Measurements from ENCODE around the gene COQ4.
"Not testable (repeated sequence)": the region's sequence is repeated elsewhere in the genome, so short reads cannot be mapped to it uniquely, and the experiment has no call there.

The COQ4 gene
- 44.4 to 49.1 reads per million in 2 experiments for total RNA-seq

DNA sequence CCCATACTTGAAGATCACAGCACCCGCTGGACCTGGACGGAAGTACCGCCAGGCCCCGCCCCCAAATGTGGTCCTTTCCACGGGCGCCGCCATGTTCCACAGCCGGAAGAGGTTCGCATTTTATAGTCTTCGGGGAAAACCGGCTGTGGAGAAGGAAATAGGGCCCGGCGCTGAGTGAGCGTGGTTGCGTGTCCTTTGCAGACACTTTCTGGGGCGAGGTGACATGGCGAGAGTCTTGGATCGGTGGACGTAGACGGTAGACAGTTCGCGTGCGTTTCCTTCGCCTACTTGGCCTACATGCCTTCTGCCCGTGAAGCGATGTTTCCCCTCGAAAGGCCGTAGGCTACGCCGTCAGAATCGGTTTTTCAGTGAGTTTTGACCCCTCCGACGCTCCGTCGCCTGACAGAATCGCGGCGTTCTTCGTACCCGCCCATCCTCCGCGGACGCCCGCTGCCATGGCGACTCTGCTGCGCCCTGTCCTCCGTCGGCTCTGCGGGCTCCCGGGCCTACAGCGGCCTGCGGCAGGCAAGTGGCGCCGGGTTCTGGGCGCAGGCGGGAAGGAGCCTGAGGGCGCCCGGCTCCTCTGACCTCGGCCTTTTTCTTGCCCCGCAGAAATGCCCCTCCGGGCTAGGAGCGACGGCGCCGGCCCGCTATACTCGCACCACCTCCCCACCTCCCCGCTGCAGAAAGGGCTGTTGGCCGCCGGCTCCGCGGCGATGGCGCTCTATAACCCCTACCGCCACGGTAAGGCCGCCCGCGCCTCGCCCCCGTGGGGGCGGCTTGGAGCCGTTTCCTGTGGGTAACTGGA lies at the start of gene COQ4, which contains the start of gene TRUB2:
TSS of gene COQ4 (plus strand) at position 436 of the 808 bp plus-strand sequence. CDS start at position 456, 20 bp downstream.
TSS of gene TRUB2 (minus strand) at position 44 of the 808 bp plus-strand sequence. CDS start at position 5, 39 bp downstream.
- peak; percentile 88 for DNase-seq (ENCODE audit: low read depth)

DNA sequence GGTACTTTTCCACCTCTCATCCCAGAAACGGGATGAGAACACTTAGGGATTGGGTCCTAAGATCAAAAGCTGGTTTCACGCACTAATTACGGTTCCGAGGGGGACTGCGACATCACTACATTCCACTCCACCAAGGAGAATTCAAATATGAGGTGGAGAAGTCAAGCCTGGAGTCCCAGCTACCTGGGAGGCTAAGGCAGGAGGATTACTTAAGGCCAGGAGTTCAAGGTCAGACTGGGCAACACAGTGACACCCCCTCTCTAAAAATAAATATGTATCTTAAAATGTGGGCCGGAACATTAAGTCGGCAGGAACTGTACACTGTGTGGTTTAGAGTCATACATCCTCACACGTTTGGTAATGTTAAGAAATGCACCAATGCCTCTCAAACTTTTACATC lies 48.4 kb upstream of the COQ4 start:
- DNase-seq (ENCODE audit: low read depth), result no peak

DNA sequence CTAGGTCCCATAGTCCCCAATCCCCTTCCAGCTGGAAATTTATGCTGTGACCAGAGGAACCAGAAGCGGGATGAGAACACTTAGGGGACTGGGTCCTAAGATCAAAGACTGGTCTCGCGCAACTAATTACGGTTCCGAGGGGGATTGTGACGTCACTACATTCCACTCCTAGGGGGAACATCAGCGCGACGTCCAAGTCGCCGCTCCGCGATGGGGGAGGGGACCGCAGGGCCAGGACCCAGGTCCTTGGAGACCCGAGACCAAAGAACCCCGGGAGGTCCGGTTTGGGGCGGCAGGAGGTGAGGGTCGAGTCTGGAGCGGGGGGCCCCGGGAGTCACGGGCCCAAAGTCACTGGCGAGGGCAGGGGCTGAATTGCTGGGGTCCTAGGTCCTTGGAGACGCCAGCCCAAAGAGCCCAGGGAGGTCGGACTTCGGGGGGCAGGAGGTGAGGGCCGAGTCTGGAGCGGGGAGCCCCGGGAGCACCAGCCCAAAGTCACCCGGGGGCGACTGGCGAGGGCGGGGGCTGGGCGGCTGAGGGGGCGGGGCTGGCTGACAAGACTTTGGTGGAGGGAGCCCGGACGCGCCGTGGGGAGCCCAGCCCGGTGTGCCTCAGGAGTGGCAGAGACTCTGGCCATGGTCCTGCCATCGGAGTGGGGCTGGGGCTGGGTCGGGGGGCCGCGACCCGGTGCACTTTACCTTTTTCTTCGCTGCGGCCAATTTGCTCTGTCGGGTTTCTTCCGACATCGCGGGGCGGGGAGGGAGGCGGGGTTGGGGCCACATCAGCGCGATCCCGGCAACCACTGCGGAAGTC lies 47.2 kb upstream of the COQ4 start, which contains the start of gene GOLGA2:
TSS of gene GOLGA2 (minus strand) at position 810 of the 810 bp plus-strand sequence. CDS start at position 779, 31 bp downstream.
- no peak for DNase-seq (ENCODE audit: low read depth)

DNA sequence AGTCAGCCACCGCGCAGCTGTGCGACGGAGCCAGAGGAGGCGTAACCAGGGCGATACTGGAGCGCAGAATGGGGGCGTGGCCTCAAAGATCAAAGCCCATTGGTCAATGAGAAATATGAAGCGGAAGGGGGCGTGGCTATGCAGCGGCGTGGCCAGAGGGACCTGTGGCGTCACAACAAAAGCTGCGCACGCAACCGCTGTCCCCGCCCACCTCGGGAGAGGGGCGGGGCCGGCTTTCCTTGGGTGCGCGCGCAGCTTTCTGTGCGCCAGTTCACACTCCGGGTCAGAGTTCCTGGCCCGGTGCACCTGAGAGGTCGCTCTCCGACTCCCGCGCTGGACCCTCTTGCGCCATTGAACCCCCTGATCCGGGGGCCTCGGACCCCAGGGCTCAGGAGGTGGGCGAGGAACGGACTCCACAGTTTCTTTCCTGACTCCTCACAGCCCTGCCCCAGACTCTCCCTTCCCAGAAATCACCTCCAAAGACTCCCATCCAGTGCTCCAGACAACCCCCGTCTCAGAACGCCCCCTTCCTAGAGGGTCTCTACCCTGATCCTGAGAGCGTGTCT lies 46.5 kb upstream of the COQ4 start, which contains the start of gene SWI5:
TSS of gene SWI5 (plus strand) at position 269 of the 566 bp plus-strand sequence.
- DNase-seq (ENCODE audit: low read depth), result peak; percentile 100

DNA sequence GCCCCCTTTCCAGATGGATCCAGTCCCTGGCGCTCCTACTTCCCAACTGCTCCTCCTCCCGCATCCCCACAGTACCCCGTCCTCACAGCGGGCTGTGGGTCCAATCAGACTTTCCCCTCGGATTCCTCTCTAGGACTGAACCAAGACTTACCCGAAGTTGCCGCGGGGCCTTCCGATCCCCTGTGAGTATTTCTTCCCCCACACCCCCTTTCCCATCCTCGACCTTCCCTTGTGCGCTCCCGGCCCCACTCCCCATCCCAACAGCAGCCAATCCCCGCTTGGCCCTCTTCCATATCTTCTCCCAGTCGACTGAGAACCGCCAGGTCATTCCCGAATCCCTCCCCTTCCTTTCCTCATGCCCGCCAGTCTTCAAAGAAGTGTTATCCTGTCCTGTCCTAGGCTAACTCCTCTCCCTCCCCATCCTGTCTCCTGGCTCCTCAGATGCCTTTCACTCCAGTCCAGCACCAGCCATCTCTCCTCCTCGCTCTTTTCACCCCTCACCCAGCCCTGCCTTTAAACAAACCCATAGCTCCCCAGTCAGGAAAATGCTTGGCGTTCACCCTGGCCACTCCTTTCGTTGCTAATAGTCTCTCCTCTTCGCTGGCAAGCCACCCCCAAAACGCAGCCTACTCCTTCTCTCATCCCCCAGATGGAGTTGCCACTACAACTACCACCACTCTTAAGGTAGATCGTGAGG lies 45.9 kb upstream of the COQ4 start:
- no peak for DNase-seq (ENCODE audit: low read depth)

DNA sequence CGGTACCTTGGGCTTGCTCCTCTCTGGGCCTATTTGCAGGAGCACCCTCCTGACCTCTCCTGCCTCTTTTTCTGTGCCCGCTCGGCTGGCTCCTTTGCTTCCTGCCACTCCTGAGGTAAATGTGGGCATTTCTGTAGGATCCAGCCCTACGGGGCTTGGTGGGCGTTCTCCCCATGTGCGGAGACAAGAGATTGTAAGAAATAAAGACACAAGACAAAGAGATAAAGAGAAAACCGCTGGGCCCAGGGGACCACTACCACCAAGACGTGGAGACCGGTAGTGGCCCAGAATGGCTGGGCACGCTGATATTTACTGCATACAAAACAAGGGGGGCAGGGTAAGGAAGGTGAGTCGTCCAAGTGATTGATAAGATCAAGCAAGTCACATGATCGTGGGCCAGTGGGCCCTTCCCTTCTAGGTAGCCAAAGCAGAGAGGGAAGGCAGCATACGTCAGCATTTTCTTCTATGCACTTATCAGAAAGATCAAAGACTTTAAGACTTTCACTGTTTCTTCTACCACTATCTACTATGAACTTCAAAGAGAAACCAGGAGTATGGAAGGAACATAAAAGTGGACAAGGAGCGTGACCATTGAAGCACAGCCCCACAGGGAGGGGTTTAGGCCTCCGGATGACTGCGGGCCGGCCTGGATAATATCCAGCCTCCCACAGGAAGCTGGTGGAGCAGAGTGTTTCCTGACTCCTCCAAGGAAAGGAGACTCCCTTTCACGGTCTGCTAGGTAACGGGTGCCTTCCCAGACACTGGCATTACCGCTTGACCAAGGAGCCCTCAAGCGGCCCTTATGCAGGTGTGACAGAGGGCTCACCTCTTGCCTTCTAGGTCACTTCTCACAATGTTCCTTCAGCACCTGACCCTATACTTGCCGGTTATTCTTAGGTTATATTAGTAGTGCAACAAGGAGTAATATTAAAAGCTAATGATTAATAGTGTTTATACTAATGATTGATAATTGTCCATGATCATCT lies 43.3 kb upstream of the COQ4 start:
- DNase-seq (ENCODE audit: low read depth), result not testable (repeated sequence)

DNA sequence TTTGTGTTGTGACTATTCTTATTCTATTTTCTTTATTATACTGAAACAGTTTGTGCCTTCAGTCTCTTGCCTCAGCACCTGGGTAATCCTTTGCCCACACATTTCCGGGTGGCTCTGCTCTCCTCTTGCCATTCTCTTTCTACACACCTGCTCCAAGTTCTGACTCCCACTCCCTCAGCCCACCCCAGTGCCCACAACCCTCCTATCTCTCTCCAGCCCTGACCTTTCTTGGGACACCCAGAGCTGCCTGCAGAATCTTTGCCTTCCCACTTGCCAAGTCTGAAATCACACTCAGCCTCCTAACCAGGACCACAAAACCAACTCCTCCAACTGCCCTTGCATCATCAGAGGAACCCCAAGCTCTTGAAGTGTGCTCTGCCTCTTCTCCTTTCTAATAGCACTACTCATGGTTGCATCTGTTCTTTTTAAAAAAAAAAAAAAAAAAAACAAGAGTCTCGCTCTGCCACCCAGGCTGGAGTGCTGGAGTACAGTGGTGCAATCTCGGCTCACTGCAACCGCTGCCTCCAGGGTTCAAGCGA lies 42.5 kb upstream of the COQ4 start:
- no peak for DNase-seq (ENCODE audit: low read depth)

DNA sequence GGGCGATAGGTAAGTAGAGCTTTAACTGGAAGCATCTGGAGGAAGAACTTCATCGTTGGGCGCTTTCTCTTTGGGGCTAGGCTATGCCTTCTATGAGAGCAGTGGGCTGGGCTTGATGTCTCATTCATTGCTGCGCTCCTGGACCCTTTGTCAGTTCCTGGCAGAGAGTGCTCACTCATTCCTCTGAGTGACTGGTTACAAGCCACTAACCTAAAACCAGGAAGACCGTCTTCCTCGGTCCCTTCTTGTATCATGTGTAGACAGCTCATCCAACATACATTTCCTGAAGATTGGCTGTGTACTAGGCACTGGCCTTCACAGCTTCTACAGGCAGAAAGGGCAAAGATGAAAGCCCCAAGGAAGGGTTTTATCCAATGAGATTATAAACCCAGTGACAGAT lies 40.1 kb upstream of the COQ4 start:
- no peak for DNase-seq (ENCODE audit: low read depth)

DNA sequence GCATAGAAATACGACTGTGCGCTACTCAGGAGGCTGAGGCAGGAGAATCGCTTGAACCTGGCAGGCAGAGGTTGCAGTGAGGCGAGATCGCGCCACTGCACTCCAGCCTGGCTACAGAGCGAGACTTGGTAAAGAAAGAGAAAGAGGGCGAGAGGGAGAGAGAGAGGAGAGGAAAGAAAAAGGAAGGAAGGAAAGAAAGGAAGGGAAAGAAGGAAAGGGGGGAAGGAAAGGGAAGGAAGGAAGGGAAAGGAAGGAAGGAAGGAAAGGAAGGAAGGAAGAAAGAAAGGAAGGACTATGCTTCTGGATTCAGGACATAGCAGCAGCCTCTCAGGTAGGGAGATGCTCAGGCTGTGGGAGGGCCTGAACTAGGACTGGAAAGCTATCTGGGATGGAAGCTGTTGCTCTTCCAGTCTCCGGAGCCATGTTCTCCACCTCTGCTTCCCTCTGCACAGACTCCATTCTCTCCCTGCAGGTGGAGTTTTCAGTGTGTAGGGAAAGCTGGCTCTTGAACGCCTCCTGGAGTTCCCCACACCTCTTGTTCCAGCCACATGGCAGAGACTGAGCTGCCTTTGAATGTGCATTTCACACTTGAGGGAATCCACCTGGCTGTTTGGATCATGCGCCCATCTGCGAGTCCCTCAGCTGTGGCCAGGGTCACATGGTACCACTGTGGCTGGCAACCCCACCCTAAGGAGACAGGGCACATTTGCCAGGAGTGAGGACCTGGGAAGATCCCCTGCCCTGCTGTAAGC lies 37.4 kb upstream of the COQ4 start:
- DNase-seq (ENCODE audit: low read depth), result no peak

DNA sequence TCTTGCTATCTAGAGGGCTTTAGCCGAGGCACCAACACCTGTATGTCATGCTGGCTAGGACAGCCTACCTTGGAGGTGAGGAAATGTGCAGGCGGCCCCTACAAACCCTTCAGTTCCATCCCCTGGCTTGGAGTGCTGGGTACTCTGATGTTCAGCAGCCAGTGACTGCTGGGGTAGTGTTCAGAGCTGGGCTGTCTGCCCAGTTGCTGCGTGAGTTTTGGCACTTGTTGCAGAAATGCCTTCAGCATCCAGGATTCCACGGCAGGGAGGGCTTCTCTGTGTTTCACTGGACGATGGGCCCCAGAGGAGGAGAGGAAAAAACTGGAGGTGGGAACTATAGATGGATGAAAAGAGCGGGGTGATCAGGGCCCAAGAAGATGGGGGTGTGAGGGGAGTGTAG lies 36.2 kb upstream of the COQ4 start:
- DNase-seq (ENCODE audit: low read depth), result no peak

DNA sequence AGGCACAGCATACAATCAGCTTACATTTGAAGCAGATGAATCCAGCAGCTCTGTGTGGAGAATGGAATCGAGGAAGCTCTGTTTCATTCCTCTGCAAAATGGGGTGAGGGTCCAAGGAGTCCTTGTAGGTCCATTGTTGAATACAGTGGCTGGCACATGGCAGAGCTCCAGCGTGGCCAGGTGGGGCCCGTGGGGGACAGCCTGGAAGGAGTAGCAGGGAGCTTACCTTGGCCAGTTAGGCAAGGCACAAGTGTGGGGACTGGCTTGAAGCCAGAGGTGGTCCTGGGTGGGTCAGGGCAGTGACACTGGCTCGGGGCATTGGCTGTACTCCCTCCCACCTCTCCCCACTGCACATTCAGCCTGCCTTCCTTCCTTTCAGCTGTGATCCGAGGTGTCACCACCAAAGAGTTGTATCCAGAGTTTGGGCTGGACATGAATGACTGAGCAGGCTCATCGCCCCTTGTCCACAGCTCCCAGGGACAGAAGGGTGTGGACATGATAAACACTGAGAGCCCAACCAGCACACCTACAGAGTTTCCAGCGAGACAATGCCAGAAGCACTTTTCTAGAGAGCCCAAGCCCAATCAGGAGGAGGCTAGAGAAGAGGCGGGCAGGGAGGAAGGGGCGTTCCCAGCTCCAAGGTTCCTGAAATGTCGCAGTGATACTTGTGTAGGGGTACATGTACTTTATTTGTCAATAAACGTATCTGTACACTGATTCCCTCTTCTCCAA lies 34.2 kb upstream of the COQ4 start:
- no peak for DNase-seq (ENCODE audit: low read depth)

DNA sequence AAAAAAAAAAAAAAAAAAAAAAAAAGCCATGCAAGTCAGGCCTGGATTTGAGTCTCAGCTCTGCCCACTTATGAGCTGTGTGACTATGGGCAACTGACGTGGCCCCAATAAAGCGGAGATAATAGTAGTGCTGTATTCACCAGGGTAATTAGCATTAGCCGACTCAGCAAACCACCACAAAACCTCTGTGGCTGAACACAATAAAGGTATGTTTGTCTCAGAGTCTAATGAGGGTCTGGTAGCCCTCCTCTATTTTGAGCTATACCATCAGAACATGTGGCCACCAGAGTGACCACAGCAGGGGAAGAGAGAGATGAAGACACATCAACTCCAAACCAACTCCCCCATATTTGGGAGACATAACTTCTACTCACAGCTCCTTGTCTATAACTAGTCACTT lies 30.6 kb upstream of the COQ4 start:
- DNase-seq (ENCODE audit: low read depth), result no peak

DNA sequence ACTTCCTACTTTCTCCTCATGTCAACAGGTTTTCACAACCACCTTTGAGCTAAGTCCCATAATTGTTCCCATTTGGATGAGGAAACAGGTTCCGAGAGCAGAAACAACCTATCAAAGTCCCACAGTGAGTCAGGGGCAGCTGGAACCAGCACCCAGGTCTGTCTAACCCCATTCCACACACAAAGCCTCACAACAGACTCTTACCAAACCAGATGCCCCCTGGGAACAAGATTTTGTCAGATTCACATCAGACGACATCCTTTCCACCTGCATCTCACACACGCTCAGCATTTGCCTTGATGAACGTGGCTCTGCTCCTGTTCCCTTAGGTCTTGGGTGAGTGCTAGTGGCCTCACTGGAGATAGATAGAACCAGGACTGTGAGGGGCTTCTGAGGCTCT lies 29.5 kb upstream of the COQ4 start:
- no peak for DNase-seq (ENCODE audit: low read depth)

DNA sequence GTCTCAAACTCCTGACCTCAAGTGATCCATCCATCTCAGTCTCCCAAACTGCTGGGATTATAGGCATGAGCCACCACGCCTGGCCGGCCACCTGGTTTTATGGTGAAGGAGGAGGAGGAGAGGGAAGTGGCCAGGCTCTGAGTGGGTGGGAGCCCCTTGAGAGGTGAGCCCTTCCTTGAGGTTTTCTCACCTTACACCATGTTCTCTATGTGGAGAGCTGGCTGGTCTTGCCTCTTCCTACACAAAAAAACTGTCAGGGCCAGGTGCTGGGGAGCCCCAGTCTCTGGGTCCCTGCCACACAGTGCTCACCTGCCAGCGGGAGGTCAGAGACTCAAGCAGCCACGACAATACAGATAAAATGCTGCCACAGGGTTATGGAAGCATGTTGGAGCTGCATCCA lies 28.5 kb upstream of the COQ4 start:
- DNase-seq (ENCODE audit: low read depth), result no peak

DNA sequence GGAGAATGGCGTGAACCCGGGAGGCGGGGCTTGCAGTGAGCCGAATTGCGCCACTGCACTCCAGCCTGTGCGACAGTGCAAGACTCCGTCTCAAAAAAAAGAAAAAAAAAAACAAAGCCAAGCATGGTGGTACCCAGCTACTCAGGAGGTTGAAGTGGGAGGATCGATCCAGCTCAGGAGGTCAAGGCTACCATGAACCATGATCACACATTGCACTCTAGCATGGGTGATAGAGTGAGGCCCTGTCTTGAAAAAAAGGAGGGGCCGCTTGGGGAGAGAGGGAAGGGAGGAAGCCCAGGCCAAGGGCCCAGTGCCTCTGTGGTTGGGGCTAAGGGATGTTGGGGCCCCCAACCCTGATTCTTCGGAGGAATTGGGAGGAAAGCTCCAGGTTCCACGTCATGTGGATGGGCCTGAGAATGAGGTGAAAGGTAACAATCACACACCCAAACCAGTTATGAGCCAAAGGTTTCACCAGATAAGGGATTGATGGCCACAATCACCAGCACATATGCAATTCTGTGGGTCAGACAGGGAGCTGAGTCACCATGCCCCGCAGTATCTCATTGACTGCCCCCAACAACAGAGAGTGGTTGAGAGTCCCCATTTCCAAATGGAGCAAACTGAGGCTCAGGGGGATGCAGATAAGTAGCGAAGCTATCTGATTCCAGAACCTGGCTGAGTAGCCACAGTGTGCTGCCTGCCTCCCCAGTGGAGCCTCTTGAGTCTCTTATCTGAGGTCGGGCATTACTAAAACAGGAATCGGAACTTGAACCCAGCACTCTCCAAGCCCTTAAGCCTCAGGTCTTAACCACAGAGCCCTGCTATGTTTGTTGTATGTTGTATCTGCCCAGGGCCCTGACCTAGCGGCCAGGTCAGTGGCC lies 26.1 kb upstream of the COQ4 start:
- DNase-seq (ENCODE audit: low read depth), result no peak

DNA sequence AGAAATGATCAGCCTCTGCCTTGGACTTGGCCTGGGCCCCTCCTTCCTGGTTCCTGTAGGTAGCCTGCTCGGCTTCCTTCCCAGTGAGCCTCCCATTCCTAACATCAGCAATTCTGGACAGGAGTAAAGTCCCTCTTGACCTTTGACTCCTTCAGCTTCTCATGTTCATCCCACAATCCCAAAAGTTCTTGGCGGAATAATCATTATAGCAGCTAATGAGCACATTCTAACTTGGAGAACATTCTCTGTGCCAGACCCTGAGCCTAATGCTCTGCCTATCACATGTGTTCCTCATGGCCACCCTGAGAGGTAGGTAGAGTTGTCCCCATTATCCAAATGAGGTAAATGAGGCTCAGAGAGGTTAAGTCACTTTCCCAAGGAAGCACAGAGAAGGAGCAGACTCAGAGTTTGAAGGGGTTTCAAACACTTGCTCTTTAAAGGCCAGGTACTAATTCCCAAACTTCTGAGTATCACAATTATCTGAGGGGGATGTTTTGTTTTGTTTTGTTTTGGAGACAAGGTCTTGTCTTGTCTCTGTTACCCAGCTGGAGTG lies 25.3 kb upstream of the COQ4 start:
- no peak for DNase-seq (ENCODE audit: low read depth)

All from T follicular helper cell (primary cell).